Keratinocyte (primary cell): ENCODE measurements around the gene KRT79. TPM values are rescaled to one million over a fixed set of nuclear protein-coding genes. Genes with fewer than 3 reads are reported as not detected.

Source experiments
- DNase-seq: peaks from one replicate; pipeline ENCODE4 v3.0.0-alpha.2; 2011; ENCODE audit warnings: low read depth, missing footprints, low spot score
- FAIRE-seq: peaks from 2 replicates; lab custom pipeline; 2011; peaks lifted over from hg19 to GRCh38; lab: Jason Lieb, UNC
- H2AFZ ChIP-seq: 2 replicates; pipeline ENCODE4 v1.6.0; 2012; ENCODE audit warnings: low read length, control low read depth, inconsistent platforms; ENCODE audit not compliant: control insufficient read depth
- H3K27ac ChIP-seq: 2 replicates; pipeline ENCODE4 v1.5.1; 2011; ENCODE audit warnings: low read length; ENCODE audit not compliant: control insufficient read depth, insufficient read depth
- H3K27me3 ChIP-seq: 3 replicates; pipeline ENCODE4 v1.6.0; 2011; ENCODE audit warnings: low read length; ENCODE audit not compliant: control insufficient read depth, insufficient read depth; ENCODE audit errors: extremely low read depth
- H3K36me3 ChIP-seq, 2 experiments: 2 replicates in 1 of 2; 3 replicates in 1 of 2; pipeline ENCODE4 v1.5.1; 2011; ENCODE audit warnings: low read length in 2 of 2, mild to moderate bottlenecking in 1 of 2; ENCODE audit not compliant: control insufficient read depth in 2 of 2, insufficient read depth in 2 of 2; ENCODE audit errors: extremely low read depth in 1 of 2
- H3K4me1 ChIP-seq: 3 replicates; pipeline ENCODE4 v1.5.1; 2011; ENCODE audit warnings: low read length; ENCODE audit not compliant: control insufficient read depth, insufficient read depth; ENCODE audit errors: extremely low read depth
- H3K4me2 ChIP-seq: 3 replicates; pipeline ENCODE4 v1.6.0; 2011; ENCODE audit warnings: low read depth, low read length; ENCODE audit not compliant: control insufficient read depth, insufficient read depth; ENCODE audit errors: extremely low read depth
- H3K4me3 ChIP-seq, 3 experiments: fragments of 200-600 bp in 1 of 3; sonication (generic) in 1 of 3; 2 replicates in 2 of 3; 3 replicates in 1 of 3; pipeline ENCODE4 v1.5.1; 2011 to 2016; ENCODE audit warnings: low read length in 3 of 3, mild to moderate bottlenecking in 3 of 3, control low read depth in 2 of 3, inconsistent platforms in 1 of 3, low read depth in 1 of 3, mixed read lengths in 1 of 3, mixed run types in 1 of 3, moderate library complexity in 1 of 3; ENCODE audit not compliant: control insufficient read depth in 2 of 3, insufficient read depth in 2 of 3; ENCODE audit errors: extremely low read depth in 1 of 3
- H3K79me2 ChIP-seq: 2 replicates; pipeline ENCODE4 v1.6.0; 2012; ENCODE audit warnings: low read length; ENCODE audit not compliant: control insufficient read depth, insufficient read depth
- H3K9ac ChIP-seq: 3 replicates; pipeline ENCODE4 v1.6.0; 2011; ENCODE audit warnings: low read length; ENCODE audit not compliant: control insufficient read depth, insufficient read depth; ENCODE audit errors: extremely low read depth
- H3K9me1 ChIP-seq: 3 replicates; pipeline ENCODE4 v1.6.0; 2011; ENCODE audit warnings: low read length; ENCODE audit not compliant: control insufficient read depth, insufficient read depth; ENCODE audit errors: extremely low read depth
- H3K9me3 ChIP-seq: 2 replicates; pipeline ENCODE4 v1.5.1; 2012; ENCODE audit warnings: low read depth, low read length; ENCODE audit not compliant: control insufficient read depth
- H4K20me1 ChIP-seq: 3 replicates; pipeline ENCODE4 v1.6.0; 2011; ENCODE audit warnings: low read length; ENCODE audit not compliant: control insufficient read depth, insufficient read depth; ENCODE audit errors: extremely low read depth
- CTCF ChIP-seq, 3 experiments: IDR thresholded peaks in 1 of 3; conservative IDR thresholded peaks in 1 of 3; optimal IDR thresholded peaks in 1 of 3; 2 replicates in 2 of 3; 3 replicates in 1 of 3; pipeline versions ENCODE3 to v1.5.1; 2011; ENCODE audit warnings: low read length in 3 of 3, mild to moderate bottlenecking in 3 of 3, moderate library complexity in 2 of 3, control low read depth in 1 of 3, inconsistent platforms in 1 of 3; ENCODE audit not compliant: insufficient read depth in 2 of 3; ENCODE audit errors: extremely low read depth in 1 of 3
- EZH2 ChIP-seq: IDR thresholded peaks from one replicate; pipeline ENCODE4 v1.6.1; 2012; ENCODE audit warnings: inconsistent platforms, mild to moderate bottlenecking, low read length, moderate library complexity
- dilution Hi-C: fragments of 300-500 bp; cut with MboI; formaldehyde crosslinking; loops from one replicate; pipeline ENCODE4 v1.7.0; 2020; ENCODE audit warnings: low sequenced_read_pairs; ENCODE audit not compliant: extremely low pct_ligation_motif_present
- polyA plus RNA-seq, 5 experiments: library from polyadenylated mRNA; depleted of rRNA in 3 of 5; stranded (reverse) in 3 of 5; stranded (forward) in 1 of 5; unstranded in 1 of 5; fragments of >200 nt; gene quantifications; 1 replicate in 1 of 5; 2 replicates in 3 of 5; 3 replicates in 1 of 5; pipeline versions ENCODE4 v1.2.1 to v1.2.3, GENCODE V29; 2011 to 2012; ENCODE audit warnings: missing spikeins in 2 of 5, low read depth in 1 of 5, low replicate concordance in 1 of 5

Gene KRT79
- polyA plus RNA-seq, 1 donor (not counting 4 experiments of a cell fraction or from before 2014, with no cell fraction given): 0.09 TPM

- Histone ChIP-seq H4K20me1 (no peaks in the 10 kb centered on the region), H3K9me3 (no peaks in the 10 kb centered on the region), H3K27me3 (peaks cover 48% of the 10 kb centered on the region), H3K9ac (no peak overlapping the region), H3K79me2 (no peaks in the 10 kb centered on the region), H2AFZ (no peak overlapping the region), H3K4me1 (no peaks in the 10 kb centered on the region), H3K36me3 (no peaks in the 10 kb centered on the region), H3K4me3 (no peak overlapping the region), H3K9me1 (no peaks in the 10 kb centered on the region), H3K27ac (no peak overlapping the region), H3K4me2 (no peak overlapping the region)
- DNase-seq (no peak), FAIRE-seq (no peak)
- no peak for TF ChIP-seq EZH2
- TF ChIP-seq CTCF (optimal IDR thresholded peaks at IDR 0.05 in 1 of 3, IDR thresholded peaks at IDR 0.05 in 1 of 3, conservative IDR thresholded peaks at IDR 0.05 in 1 of 3; ENCODE audit: extremely low read depth in 1 of 3, insufficient read depth in 2 of 3, low read length in 3 of 3): no peak
- dilution Hi-C loops: no loop called here
Observed at GRCh38 chr12:52784909-52785308, 49.2 kb downstream of the KRT79 start.

- dilution Hi-C loops: no loop called here
- TF ChIP-seq EZH2: no peak
- TF ChIP-seq CTCF (optimal IDR thresholded peaks at IDR 0.05 in 1 of 3, IDR thresholded peaks at IDR 0.05 in 1 of 3, conservative IDR thresholded peaks at IDR 0.05 in 1 of 3; ENCODE audit: extremely low read depth in 1 of 3, insufficient read depth in 2 of 3, low read length in 3 of 3): no peak
Observed at GRCh38 chr12:52783563-52784316, 50.4 kb downstream of the KRT79 start.

More at GRCh38 chr12:52783563-52784316, 50.4 kb downstream of the KRT79 start:
- H3K27ac ChIP-seq: no peak overlapping the region
- no peaks in the 10 kb centered on the region for H3K4me1 ChIP-seq
- H2AFZ ChIP-seq: no peak overlapping the region
- H3K9me3 ChIP-seq: no peaks in the 10 kb centered on the region
- H3K36me3 ChIP-seq: no peaks in the 10 kb centered on the region
- FAIRE-seq (no peak), DNase-seq (no peak)
- no peak overlapping the region for H3K4me3 ChIP-seq
- no peaks in the 10 kb centered on the region for H3K79me2 ChIP-seq
- no peaks in the 10 kb centered on the region for H4K20me1 ChIP-seq
- H3K9me1 ChIP-seq: no peaks in the 10 kb centered on the region
- H3K4me2 ChIP-seq: no peak overlapping the region
- H3K9ac ChIP-seq: no peak overlapping the region
- peaks cover 39% of the 10 kb centered on the region for H3K27me3 ChIP-seq
